Amniotic stem cell (primary cell): Measurements from ENCODE around the gene CD99.
A peak's percentile ranks its signal among the peaks of the same experiment; 100 is the strongest.
"Not testable (repeated sequence)": the region's sequence is repeated elsewhere in the genome, so short reads cannot be mapped to it uniquely, and the experiment has no call there.

Experiments used
- DNase-seq: peaks from one replicate; lab custom pipeline; 2025; lab: John Stamatoyannopoulos, UW

CD99 gene

DNA sequence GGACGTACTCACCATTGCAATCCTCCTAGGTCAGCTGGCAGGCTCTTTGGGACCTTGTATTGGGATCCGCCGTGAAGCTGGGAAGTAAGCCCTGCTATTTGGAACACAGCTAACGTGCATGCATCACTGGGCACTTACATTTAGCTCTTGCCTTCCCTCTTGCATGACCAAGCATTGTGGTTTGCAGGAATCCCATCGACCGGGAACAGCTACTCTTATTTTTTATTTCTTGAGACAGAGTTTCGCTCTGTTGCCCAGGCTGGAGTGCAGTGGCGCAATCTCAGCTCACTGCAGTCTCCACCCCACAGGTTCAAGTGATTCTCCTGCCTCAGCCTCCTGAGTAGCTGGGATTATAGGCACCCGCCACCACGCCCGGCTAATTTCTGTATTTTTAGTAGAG is 36.2 kb downstream of the CD99 start:
- DNase-seq, result not testable (repeated sequence)

DNA sequence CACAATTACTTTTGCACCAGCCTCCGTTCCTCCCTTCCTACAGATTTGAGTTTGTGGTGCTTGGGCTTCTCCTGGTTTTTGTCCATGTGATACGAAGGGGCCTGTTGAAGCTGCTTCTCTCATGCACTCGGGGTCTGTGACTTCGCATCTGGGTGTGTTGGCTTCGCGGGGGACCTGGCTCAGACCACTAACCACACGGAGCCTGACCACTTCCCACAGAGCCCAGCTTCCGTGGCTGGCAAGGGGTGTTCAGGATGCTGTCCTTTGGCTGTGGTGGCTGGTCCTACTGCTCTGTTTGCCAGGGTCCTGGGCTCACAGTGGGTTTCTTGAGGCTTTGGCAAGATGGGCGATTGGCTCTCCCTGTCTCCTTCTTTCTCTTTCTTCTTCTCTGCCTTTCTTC is 41.0 kb downstream of the CD99 start:
- no peak for DNase-seq

DNA sequence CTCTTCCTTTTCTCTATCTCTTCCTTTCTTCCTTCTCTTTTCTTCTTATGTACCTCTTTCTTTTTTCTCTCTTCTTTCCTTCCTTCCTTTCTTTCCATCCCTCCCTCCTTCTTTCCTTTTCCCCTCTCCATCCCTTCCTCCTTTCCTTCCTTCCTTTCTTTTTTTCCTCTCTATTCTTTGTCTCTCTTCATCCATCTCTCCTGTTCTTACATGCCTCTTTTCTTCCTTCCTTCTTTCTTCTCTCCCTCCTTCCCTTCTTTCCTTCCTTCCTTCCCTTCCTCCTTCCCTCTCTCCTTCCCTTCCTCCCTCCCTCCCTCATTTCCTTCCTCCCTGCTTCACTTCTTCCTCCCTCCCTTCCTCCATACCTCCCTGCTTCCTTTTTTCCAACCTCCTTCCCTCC is 41.6 kb downstream of the CD99 start:
- DNase-seq, result no peak

DNA sequence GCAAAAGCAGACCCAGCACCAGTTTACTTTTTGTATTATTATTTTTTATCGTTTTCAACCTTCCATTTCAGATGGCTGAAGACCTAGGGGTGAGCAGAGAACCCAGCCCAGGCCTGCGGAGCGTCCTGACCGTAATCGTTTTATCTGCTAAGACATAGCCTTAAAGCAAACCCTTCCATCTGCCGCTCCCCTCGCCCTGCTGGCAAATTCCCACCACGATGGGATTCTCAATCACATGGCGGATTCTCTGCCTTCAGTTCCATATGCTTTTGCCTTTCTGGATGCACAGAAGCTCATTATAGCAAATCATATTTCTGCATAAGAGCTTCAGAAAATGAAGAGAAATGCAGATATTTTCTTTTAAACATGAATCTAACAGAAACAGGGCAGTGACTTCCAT is 42.2 kb downstream of the CD99 start:
- no peak for DNase-seq

DNA sequence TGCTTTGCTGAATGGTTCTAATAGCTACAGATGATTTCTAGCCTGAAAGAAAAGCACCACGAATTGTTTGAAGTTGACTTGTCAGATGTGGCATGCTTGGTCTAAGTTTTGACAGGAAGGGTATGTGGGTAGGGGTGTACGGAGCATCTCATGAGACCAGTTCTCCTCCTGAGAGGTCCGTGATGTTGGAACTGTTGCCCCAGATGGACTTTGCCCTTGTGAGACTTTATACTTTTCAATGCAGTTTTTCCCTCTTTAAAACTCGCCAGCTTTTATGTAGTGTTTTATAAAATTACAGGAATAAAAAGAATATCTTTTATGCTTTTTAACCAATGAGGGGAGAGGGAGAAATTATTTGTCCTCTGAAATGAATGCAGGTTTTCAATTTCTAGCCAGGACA is 44.2 kb downstream of the CD99 start:
- no peak for DNase-seq

DNA sequence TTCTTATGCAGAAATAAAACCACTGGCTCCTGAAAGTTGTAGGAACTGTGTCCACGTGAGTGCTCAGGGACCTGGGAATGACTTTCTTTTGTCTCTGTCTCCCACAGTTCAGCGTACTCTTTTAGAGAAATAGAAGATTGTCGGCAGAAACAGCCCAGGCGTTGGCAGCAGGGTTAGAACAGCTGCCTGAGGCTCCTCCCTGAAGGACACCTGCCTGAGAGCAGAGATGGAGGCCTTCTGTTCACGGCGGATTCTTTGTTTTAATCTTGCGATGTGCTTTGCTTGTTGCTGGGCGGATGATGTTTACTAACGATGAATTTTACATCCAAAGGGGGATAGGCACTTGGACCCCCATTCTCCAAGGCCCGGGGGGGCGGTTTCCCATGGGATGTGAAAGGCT is 49.6 kb downstream of the CD99 start:
- no peak for DNase-seq

DNA sequence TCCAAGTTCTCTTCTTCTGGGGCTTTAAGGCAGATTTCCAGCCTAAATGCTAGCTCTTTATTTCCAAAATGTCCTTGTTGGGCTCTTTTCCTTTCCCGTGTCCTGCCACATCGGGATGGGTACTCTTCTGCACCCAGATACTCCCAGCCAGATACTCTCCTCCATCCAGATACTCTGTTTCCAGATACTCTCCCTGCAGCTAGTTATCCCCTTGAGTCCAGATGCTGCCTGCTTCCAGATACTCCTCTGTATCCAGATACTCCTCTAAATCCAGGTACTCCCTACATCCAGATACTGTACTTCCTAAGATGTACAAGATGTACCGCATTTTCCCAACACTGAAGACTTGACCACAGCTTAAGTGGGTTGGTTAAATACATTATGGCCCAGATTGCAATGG is 50.3 kb downstream of the CD99 start:
- no peak for DNase-seq

DNA sequence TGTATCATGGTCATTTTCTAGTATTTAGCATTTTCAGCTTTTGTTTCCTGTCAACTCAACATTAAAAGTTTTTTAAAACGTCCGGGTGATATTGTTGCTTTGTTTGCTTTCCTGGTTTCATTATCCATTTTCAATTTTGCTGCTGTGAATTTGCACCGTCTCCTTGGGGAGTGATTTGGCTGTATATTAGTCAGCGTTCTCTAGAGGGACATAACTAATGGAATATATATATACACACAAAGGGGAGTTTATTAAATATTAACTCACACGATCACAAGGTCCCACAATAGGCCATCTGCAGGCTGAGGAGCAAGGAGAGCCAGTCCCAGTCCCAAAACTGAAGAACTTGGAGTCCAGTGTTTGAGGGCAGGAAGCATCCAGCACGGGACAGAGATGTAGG is 55.2 kb downstream of the CD99 start:
- not testable (repeated sequence) for DNase-seq

DNA sequence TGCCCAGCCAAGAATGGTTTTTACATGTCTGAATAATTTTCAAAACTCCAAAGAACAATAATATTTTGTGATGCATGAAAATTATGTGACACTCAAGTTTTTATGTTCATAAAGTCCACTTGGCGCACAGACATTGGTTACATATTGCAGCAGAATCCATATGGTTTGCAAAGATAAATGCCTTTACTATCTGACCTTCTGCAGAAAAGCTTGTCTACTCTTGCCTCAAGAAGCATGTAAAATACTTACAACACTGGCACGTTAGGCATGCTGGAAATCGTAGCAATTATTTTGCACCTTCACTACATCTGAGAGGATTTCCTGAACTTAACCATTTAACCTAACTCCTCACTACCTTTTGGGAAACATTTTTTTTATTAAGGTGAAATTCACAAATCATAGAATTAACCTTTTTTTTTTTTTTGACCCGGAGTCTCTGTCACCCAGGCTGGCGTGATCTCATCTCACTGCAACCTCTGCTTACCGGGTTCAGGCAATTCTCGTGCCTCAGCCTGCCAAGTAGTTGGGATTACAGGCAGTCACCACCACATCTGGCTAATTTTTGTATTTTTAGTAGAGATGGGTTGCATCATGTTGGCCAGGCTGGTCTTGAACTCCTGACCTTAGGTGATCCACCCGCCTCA is 57.2 kb downstream of the CD99 start:
- DNase-seq, result no peak

DNA sequence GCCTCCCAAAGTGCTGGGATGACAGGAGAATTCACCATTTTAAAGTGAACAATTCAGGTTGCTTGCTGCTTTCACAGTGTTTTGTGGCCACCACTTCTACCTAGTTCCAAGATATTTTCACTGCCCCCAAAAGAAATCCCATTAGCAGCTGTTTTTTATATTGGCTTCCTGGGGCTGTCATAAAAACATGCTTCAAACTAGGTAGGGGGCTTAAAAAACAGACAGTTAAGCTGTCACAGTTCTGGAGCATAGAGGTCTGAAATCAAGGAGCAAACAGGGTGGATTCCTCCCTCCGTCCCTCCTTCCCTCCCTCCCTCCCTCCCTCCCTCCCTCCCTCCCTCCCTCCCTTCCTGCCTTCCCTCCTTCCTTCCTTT is 57.7 kb downstream of the CD99 start:
- no peak for DNase-seq

DNA sequence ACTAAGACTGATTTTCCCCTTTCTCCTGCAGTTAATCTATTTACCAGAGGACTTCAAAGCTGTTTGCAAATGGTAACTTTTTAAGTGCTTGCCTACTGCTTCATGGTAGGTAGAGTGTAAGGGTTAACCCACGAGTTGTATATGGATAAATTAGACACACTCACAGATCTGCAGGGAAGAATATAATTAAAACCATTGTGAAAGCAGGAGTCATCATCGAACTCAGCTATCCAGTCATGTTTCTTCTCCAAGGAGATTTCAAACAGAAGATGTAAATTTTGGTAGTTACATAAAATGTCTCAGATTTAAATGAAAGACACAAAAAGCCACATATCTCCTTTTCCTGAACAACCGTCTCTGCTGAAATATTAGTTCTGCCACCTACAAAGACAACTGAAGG is 60.2 kb downstream of the CD99 start:
- no peak for DNase-seq

DNA sequence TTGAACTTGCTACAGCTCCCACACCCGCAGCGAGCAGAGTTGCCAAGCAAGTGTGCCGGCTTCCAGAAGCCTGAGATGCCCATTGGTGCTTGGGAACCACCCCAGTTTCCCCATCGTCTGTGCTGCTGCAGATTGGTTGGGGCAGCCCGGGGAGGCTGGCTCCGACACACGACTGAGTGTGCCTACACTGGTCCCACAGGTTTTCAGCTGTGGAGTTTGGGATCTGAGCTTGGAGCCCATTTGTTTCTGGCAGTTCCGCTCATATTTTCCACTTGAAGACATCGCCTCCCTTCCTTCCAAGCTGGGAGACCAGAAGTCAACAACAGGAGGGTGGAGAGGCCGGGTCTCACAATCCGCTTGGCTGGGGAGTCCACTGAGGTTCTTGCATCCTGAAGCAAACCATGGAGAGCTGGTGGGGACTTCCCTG is 60.8 kb downstream of the CD99 start, which contains the start of gene XG:
Gene XG, plus strand, starts transcription at position 167 of the 427 bp plus-strand sequence. Its CDS starts 235 bp downstream, at position 402.
- not testable (repeated sequence) for DNase-seq

DNA sequence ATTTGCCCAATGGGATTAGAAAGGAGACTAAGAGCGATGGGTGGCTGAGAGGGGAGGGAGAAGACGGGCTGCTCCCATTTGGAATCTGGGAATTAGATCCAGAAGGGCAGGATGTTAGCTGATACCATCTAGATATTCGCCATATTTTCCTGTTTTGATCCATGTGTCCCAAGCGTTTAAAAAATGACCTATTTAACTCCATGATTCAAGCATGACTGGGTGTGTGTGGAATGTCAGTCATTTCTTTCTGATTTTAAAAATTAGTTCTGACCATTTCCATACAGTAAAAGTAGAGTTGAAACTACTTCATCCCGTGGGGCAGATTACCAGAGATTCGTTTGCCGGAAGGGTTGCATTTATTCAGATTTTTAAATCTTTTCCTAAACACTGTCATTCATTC is 61.3 kb downstream of the CD99 start:
- peak; percentile 12 for DNase-seq

DNA sequence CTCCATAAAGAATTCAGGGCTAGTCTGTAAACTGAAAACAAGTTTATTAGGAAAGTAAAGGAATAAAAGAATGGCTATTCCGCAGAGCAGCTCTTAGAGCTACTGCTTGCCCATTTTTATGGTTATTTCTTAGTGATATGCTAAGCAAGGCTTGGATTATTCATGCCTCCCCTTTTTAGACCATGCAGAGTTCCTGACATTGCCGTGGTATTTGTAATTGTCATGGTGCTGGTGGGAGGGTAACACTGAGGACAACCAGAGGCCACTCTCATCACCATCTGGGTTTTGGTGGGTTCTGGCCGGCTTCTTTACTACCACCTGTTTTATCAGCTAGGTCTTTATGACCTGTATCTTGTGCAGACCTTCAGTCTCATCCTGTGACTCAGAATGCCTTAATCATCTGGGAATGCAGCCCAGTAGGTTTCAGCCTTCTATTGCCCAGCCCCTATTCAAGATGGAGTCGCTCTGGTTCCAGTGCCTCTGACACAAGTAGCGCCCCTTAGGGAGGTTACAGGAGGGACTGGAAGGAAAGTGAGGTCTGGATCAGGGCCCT is 64.1 kb downstream of the CD99 start:
- not testable (repeated sequence) for DNase-seq

DNA sequence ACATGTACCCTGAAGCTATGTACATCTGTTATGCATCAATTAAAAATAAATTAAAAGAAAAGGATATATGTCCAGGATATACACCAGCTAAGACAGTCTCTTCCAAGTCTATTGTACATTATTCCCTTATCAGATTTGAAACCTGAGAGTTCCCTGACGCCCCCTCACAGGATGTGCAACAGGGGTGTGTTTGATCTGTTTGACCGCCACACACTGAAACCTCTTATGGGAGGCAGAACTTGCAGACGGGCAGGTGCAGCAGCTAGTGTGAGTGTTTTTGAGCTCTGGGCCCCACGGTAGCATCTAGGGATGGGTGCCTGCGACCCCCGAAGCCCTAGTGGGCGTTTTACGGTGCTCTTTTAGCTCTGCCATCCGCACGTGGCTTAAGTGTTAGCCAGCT is 65.5 kb downstream of the CD99 start:
- no peak for DNase-seq

DNA sequence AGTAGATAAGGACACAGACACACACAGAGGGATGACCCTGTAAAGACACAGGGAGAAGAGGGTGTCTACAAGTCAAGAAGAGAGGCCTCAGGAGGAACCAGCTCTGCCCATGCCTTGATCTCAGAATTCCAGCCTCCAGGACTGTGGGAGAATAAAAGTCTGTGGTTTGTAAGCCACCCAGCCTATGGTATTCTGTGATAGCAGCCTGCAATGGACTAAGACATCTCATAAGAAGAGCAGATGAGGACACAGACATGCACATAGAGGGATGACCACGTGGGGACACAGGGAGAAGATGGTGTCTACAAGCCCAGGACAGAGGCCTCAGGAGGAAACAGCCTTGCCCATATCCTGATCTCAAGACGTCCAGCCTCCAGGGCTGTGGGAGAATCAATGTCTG is 70.2 kb downstream of the CD99 start:
- DNase-seq, result no peak

DNA sequence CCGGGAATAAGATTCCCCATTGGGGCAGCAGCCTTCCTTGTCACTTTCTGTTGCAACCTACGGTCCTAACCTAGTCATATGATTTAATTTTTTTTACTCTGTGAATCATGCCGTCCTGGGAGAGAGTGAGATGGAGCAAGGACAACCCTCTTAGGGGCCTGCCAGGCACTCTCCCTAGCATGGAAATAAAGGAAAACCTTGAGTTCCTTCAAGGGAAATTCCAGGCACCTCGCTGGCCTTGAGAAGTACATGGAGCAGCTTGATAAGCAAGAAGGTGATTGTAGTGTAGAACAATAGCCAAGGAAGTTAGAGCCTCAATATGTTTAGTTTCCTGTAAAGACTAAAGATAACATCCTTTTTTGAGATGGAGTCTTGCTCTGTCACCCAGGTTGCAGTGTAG is 71.6 kb downstream of the CD99 start:
- not testable (repeated sequence) for DNase-seq

DNA sequence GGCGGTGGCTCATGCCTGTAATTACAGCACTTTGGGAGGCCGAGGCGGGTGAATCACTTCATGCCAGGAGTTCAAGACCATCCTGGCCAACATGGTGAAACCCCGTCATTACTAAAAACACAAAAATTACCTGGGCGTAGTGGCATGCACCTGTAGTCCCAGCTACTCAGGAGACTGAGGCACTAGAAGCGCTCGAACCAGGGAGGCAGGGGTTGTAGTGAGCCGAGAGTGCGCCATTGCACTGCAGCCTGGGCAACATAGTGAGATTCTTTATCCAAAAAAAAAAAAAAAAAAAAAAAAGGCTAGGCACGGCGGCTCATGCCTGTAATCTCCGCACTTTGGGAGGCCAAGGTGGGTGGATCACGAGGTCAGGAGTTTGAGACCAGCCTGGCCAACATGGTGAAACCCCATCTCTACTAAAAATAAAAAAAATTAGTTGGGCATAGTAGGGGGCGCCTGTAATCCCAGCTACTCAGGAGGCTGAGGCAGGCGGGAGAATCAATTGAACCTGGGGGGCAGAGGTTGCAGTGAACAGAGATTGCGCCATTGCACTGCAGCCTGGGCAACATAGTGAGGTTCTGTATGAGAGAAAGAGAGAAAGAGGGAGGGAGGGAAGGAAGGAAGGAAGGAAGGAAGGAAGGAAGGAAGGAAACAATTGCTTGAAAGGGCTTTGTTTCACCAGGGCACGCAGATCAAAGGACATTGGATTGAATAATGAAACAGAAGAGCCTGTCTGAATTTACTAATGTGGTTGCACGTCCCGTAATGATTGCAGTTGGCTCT is 73.9 kb downstream of the CD99 start:
- DNase-seq, result not testable (repeated sequence)

DNA sequence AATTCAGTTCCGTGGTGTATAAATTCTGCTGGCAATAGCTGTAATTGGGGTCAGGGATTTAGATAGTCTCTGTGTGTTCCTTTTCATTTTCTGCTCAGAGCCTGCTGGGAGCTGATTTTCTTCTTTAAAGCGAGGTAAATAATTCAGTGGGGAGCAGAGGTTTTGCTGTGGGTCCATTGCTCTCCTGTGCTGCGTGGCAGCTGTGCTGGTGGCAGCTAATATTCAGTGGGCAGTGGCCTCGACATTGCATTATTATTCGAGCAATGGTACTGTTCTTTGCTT is 74.4 kb downstream of the CD99 start:
- DNase-seq, result no peak

DNA sequence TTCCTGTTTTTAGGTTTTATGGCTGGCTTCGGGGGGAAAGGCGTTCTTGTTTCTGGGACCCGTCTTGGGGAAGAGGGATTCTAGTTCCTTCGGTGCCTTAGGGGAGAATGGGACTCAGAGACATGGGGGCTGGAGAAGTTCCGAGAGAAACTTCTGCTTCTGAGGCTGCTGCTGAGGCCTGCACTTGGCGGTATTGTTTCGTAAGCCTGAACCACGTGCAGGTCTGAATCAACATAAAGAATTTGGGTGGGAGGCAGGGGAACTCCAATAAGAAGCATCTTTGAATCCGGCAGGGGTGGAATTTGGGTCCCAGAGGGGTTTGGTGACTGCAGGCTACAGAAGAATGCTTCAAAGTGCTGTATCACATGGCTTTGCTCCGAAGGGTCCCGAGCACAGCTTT is 75.8 kb downstream of the CD99 start:
- no peak for DNase-seq

DNA sequence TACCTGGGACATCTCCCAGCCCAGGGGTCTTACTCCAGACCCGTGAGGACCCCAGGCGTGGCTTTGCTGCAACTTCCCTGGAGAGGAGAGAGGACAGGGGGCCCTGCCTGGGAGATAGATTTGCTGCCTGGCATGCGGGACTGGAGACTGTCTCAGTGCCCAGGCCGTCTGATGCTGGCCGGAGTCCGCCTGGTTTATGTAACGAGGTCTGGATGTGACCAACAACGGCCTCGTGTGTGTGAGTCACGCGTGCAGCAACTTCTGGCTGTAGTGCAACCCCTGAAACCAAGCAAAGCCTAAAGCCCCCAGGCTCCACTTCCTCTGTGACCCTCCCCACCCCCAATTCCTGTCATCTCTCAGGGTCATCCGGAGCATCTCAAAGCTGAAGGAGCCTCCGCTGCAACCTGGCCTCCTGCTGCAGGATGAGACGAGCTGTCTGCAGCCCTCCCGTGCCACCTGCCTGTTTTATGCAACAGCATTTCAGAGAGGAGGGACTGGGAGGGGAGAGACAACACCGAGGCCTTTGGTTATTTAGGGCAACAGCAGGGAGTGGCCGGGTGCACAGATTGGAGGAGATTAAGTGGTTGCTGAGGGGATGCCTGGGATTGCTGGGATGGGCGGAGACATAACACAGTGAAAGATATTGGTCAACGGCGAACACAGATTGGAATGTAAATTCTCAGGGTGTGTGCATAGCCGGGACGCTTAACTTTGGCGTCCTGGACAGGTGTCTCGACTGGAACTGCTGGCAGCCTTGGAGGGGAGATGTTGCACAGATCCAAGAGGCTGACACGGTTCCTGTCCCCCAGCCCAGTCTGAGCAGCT is 76.7 kb downstream of the CD99 start:
- DNase-seq, result no peak

DNA sequence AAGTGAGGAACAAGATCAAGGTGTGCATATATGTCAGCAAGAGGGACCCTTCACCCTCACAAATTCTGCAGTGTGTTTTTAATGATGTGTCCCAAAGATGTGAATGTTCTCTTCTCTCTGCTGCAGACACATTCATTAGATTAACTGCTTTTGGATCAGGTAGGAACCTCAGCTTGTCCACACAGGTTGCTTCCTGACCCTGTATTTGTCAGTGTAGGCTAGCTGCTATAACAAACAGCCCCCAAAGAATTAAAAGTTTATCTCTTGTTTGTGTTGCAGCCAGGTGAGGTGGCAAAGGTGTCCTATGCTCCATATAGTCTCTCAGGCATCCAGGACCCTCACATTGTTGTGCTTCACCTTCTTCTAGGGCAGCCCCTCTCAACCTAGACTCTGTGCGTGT is 78.5 kb downstream of the CD99 start:
- DNase-seq, result no peak
